GM18526 (cell line): ENCODE data around the gene UGT3A1.

ENCODE experiments used
- POLR2A ChIP-seq: IDR thresholded peaks from 3 replicates; pipeline ENCODE4 v1.6.1; 2011; ENCODE audit not compliant: insufficient read length; ENCODE audit errors: extremely low read depth

UGT3A1 gene, protein sequence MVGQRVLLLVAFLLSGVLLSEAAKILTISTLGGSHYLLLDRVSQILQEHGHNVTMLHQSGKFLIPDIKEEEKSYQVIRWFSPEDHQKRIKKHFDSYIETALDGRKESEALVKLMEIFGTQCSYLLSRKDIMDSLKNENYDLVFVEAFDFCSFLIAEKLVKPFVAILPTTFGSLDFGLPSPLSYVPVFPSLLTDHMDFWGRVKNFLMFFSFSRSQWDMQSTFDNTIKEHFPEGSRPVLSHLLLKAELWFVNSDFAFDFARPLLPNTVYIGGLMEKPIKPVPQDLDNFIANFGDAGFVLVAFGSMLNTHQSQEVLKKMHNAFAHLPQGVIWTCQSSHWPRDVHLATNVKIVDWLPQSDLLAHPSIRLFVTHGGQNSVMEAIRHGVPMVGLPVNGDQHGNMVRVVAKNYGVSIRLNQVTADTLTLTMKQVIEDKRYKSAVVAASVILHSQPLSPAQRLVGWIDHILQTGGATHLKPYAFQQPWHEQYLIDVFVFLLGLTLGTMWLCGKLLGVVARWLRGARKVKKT

GRCh38 chr5:35990941-35991611 is at the start of gene UGT3A1:
UGT3A1 (minus strand) TSS chr5:35991390; CDS start chr5:35991240, 150 bp downstream.
- TF ChIP-seq POLR2A: no peak

GRCh38 chr5:36035696-36036095 is 44.5 kb upstream of the UGT3A1 start:
- no peak for TF ChIP-seq POLR2A

DNA sequence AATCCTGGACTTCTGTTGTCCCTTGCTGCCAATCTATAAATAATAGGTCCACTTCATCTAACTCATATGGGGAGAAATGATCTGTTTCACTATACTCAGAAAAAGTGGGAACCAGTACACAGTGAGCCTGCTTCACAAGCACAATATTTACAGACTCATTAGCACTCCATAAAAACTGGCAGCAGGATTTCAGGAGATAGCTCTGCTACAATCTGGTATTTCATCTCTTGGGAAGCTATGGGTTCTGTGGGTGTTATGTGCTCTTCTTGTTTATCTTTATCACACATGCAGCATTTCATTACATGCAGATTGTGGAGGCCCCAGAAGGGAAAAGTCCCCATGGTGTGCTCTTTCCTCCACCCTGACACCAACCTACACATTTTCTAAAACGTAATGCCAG is 42.3 kb upstream of the UGT3A1 start:
- TF ChIP-seq POLR2A: no peak

- TF ChIP-seq POLR2A: no peak
These were observed 41.9 kb upstream of the UGT3A1 start for GRCh38 chr5:36033047-36033446.

DNA sequence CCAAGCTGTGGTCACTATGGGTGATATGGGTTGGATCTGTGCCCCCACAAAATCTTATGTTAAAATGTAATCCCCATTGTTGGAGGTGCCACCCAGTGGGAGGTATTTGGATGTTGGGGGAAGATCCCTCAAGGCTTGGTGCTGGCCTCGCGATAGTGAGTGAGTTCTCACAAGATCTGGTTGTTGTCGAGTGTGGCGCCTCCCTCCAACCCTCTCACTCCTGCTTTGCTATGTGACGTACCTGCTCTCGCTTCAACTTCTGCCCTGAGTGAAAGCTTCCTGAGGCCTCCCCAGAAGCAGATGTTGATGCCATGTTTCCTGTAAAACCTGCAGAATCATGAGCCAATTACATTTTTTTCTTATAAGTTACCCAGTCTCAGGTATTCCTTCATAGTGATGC is 40.0 kb upstream of the UGT3A1 start:
- no peak for TF ChIP-seq POLR2A

- TF ChIP-seq POLR2A: no peak
These were observed 38.7 kb upstream of the UGT3A1 start for GRCh38 chr5:36029914-36030313.

- no peak for TF ChIP-seq POLR2A
These were observed 37.8 kb upstream of the UGT3A1 start for GRCh38 chr5:36028816-36029465.

DNA sequence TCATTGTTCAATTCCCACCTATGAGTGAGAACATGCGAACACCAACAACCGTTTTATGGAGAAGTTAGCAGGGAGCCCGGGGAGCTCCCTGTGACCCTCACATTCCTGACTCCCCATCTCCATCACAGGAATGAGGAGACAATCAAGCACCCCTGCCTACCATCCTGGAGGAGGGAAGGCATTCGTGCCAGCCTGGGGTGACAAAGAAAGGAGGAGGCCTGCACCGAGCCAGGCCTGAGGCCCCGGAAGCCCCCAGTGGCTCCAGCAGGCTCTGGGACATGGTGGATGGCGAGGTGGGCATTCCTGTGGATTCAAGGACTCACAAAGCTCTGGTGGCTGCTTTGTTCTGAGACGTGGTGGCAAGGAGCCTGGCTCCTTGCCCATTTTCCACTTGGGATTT is 36.5 kb upstream of the UGT3A1 start:
- no peak for TF ChIP-seq POLR2A

DNA sequence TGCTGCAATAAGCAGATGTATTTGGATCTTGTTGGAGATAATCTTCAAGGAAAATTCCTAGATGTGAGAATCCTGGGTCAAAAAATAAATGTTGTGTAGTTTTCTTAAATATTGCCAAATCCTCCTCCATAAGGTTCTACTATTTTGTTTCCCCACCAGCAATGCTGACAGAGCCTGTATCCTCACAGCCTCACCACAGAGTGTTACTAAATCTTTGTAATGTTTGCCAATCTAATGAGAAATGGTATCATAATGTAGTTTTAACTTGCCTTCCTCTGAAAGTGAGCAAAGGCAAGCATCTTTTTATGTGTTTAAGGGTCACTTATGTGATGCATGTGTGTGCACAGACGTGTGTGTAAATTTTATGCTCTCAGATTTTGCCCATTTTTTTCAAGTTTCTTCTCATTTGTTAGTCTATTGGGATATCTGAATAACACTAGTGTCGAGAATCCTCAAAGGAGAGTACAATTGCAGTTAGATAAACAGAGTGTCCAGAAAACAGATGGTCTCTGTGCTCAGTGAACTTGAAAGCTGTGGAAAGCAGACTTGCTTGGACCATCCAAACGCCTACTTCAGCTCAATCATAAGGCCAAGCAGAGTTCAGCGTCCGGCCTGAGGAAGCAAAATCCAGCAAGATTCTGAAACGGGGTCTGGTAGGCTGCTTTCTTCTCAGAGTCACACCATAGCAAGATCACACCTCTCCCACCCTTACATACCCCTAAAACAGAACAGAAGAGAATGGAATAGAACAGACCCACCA is 35.7 kb upstream of the UGT3A1 start:
- TF ChIP-seq POLR2A: no peak

GRCh38 chr5:36017622-36018021 is 26.4 kb upstream of the UGT3A1 start:
- no peak for TF ChIP-seq POLR2A

DNA sequence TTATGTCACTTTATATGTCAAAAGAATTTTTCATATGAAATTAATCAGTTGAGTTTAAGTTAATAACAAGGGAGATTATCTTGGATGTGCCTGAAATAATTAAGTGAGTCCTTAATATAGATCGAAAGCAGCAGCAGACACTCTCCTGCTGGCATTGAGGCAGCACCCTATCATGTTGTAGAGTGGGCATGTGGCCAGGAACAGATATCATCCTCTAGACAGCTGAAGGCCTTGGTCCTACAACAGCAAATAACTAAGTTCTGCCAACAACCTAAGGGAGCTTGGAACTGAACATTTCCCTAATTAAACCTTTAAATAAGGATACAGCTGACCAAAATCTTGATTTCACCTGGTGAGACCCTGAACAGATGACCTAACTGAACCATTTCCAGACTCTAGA is 25.8 kb upstream of the UGT3A1 start:
- TF ChIP-seq POLR2A: no peak

GRCh38 chr5:36013182-36013581 is 22.0 kb upstream of the UGT3A1 start:
- no peak for TF ChIP-seq POLR2A

- no peak for TF ChIP-seq POLR2A
These were observed 18.5 kb upstream of the UGT3A1 start for GRCh38 chr5:36009698-36010097.

DNA sequence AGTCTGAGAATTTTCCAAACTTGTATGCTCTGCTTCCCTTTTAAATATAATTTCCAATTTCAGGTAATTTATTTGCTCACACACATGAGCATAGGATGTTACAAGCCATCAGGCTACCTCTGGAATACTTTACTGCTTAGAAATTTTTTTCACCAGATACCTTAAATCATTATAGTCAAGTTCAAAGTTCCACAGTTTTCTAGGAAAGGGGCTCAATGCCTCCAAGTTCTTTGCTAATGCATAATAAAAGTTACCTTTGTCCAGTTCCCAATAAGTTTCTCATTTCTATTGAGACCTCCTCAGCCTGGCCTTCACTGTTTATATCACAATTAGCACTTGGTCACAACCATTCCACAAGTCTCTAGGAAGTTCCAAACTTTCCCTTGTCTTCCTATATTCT is 16.2 kb upstream of the UGT3A1 start:
- no peak for TF ChIP-seq POLR2A

DNA sequence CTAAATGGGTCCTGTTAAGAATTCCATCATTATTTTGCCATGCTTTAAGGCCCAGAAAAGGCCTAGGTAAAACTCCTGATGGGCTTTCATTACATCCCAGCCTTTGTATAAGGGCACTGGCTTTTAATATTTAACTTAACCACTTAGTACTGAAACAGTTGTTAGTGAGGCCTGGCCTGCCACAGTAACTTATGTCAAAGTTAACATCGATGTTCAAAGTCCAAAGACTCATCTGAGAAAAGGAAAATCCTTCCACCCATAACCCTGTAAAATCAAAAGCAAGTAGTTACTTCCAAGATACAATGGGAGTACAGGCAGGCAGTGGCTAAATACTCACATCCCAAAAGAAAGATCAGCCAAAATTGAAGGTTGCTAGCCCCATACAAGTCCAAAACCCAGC is 15.0 kb upstream of the UGT3A1 start:
- no peak for TF ChIP-seq POLR2A

DNA sequence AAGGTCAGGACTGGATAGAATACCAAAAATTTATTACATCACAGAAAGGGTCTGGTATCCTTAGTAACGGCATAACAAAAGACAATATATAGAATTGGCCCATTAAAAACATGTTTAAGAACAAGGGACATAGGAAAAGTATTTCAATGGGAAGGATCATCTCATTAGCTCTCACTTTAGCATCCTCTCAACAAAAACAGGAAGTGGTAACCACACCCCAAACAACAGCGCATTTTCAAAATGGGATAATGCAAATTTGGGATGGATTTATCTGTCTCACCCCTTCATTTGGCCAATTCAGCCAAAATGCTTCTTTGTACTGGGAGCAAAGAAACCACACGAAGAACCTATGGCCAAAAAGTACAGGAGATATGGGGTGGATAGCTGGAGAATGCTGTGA is 9.8 kb upstream of the UGT3A1 start:
- no peak for TF ChIP-seq POLR2A

DNA sequence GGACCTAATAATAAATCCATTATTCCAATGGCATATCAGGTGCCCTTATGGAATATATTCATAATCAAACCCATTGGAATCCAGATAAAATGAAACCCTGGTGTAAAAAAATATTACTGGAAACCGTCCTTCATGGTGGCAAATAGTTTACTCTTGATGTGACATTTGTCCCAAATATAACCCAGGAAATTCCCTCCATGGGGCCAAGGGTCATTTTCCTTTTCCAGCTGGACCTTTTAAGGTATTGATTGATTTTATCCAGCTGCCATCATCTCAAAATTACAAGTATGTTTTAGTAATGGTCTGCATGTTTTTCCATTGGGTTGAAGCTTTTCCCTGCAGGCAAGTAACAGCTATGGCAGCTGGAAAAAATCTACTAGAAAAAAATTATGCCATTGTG is 8.4 kb upstream of the UGT3A1 start:
- no peak for TF ChIP-seq POLR2A
